ENCODE measurements around the gene ZNF622.

Gene ZNF622

GRCh38 chr5:16427587-16427986, 38.0 kb downstream of the ZNF622 start:
- no peak for DNase-seq

GRCh38 chr5:16418471-16418922, 47.1 kb downstream of the ZNF622 start:
- DNase-seq: no peak

- no peak for DNase-seq
Measured at GRCh38 chr5:16417398-16418074, 48.1 kb downstream of the ZNF622 start.

GRCh38 chr5:16414861-16415260, 50.7 kb downstream of the ZNF622 start:
- no peak for DNase-seq

- DNase-seq: no peak
Measured at GRCh38 chr5:16413166-16413860, 52.3 kb downstream of the ZNF622 start.

- no peak for DNase-seq
Measured at GRCh38 chr5:16412556-16412955, 53.0 kb downstream of the ZNF622 start.

- no peak for DNase-seq
Measured at GRCh38 chr5:16411741-16412455, 53.7 kb downstream of the ZNF622 start.

- DNase-seq: no peak
Measured at GRCh38 chr5:16411235-16411634, 54.4 kb downstream of the ZNF622 start.

- DNase-seq: no peak
Measured at GRCh38 chr5:16410338-16410737, 55.3 kb downstream of the ZNF622 start.

- no peak for DNase-seq
Measured at GRCh38 chr5:16406630-16407029, 59.0 kb downstream of the ZNF622 start.

GRCh38 chr5:16406023-16406422, 59.6 kb downstream of the ZNF622 start:
- DNase-seq: no peak

All from activated effector memory CD4-positive, alpha-beta T cell treated with Interleukin-2 at 50 U/mL for 16 hours (primary cell).